Panc1 (cell line): ENCODE data around the gene B3GLCT.
"Not testable (repeated sequence)": the region's sequence is repeated elsewhere in the genome, so short reads cannot be mapped to it uniquely, and the experiment has no call there.

Source experiments
- CTCF ChIP-seq: fragments of 450-650 bp; IDR thresholded peaks from 2 replicates; pipeline ENCODE4 v1.5.1; 2017; ENCODE audit warnings: mild to moderate bottlenecking
- POLR2AphosphoS5 ChIP-seq: IDR thresholded peaks from 2 replicates; pipeline ENCODE4 v1.6.1; 2012; ENCODE audit warnings: mild to moderate bottlenecking, low read depth, low read length, moderate library complexity

- TF ChIP-seq CTCF, POLR2AphosphoS5: not testable (repeated sequence)
Measured at GRCh38 chr13:31339616-31340015, 139.8 kb downstream of the B3GLCT start.
